Fibroblast of lung (primary cell): ENCODE results near the gene ACTC1. TPM values are rescaled to one million over a fixed set of nuclear protein-coding genes. Genes with fewer than 3 reads are reported as not detected.

Experiments used
- DNase-seq, 2 donors: peaks; one replicate each; pipeline versions ENCODE4 v3.0.0 to v3.0.0-alpha.2; 2010; ENCODE audit warnings: low read depth in 2 of 2
- H2AFZ ChIP-seq: 2 replicates; pipeline ENCODE4 v1.5.1; 2012; ENCODE audit warnings: low read length, control low read depth, inconsistent platforms
- H3K27ac ChIP-seq: 2 replicates; pipeline ENCODE4 v1.5.1; 2011; ENCODE audit warnings: low read length, control low read depth; ENCODE audit not compliant: insufficient read depth
- H3K27me3 ChIP-seq: 2 replicates; pipeline ENCODE4 v1.5.1; 2011; ENCODE audit warnings: mild to moderate bottlenecking, low read length; ENCODE audit not compliant: control insufficient read depth, insufficient read depth
- H3K36me3 ChIP-seq: 2 replicates; pipeline ENCODE4 v1.5.1; 2011; ENCODE audit warnings: low read length; ENCODE audit not compliant: control insufficient read depth, insufficient read depth
- H3K4me1 ChIP-seq: 2 replicates; pipeline ENCODE4 v1.5.1; 2011; ENCODE audit warnings: low read length; ENCODE audit not compliant: control insufficient read depth, insufficient read depth; ENCODE audit errors: extremely low read depth
- H3K4me2 ChIP-seq: 2 replicates; pipeline ENCODE4 v1.5.1; 2011; ENCODE audit warnings: low read length, control low read depth; ENCODE audit not compliant: insufficient read depth; ENCODE audit errors: extremely low read depth
- H3K4me3 ChIP-seq, 4 experiments: fragments of 200-600 bp in 1 of 4; sonication (generic) in 1 of 4; replicated peaks in 1 of 4; 2 replicates each; pipeline ENCODE4 v1.5.1; 2011 to 2016; ENCODE audit warnings: low read length in 4 of 4, low read depth in 3 of 4, mild to moderate bottlenecking in 3 of 4, control low read depth in 2 of 4, inconsistent platforms in 1 of 4, mixed read lengths in 1 of 4; ENCODE audit not compliant: insufficient read depth in 1 of 4; ENCODE audit errors: control extremely low read depth in 1 of 4
- H3K79me2 ChIP-seq: 2 replicates; pipeline ENCODE4 v1.5.1; 2012; ENCODE audit warnings: mild to moderate bottlenecking, low read length, inconsistent platforms; ENCODE audit not compliant: control insufficient read depth, insufficient read depth
- H3K9ac ChIP-seq: 2 replicates; pipeline ENCODE4 v1.5.1; 2011; ENCODE audit warnings: mild to moderate bottlenecking, low read length, control low read depth; ENCODE audit not compliant: insufficient read depth
- H3K9me3 ChIP-seq: 2 replicates; pipeline ENCODE4 v1.5.1; 2012; ENCODE audit warnings: low read depth, low read length; ENCODE audit not compliant: control insufficient read depth, insufficient read depth
- H4K20me1 ChIP-seq: 2 replicates; pipeline ENCODE4 v1.5.1; 2011; ENCODE audit warnings: low read length; ENCODE audit not compliant: control insufficient read depth, insufficient read depth; ENCODE audit errors: extremely low read depth
- EZH2 ChIP-seq: IDR thresholded peaks from 2 replicates; pipeline ENCODE4 v1.5.1; 2012; ENCODE audit warnings: low read length, control low read depth, mild to moderate bottlenecking; ENCODE audit errors: missing control alignments
- polyA minus RNA-seq: library from RNA; depleted of rRNA, polyadenylated mRNA; stranded (reverse); fragments of >200 nt; gene quantifications from 2 replicates; pipeline ENCODE4 v1.2.3, GENCODE V29; 2011; ENCODE audit warnings: low replicate concordance
- polyA plus RNA-seq, 2 donors: library from polyadenylated mRNA; depleted of rRNA in 1 of 2; stranded (reverse) in 1 of 2; unstranded in 1 of 2; fragments of >200 nt; gene quantifications; 2 replicates each; pipeline ENCODE4 v1.2.1, GENCODE V29; 2011 to 2012; ENCODE audit warnings: missing spikeins in 1 of 2
- total RNA-seq: library from RNA; depleted of rRNA; stranded (reverse); fragments of >200 nt; gene quantifications from 2 replicates; pipeline ENCODE4 v1.2.1, GENCODE V29; 2014
- TF ChIP-seq, protein P1 (sequence below), 2 donors: IDR thresholded peaks in 1 of 2; conservative IDR thresholded peaks in 1 of 2; 1 replicate in 1 of 2; 2 replicates in 1 of 2; pipeline ENCODE4 v1.5.1; 2011 to 2012; ENCODE audit warnings: low read length in 2 of 2, control low read depth in 1 of 2, inconsistent platforms in 1 of 2, low read depth in 1 of 2, mild to moderate bottlenecking in 1 of 2

Gene ACTC1
- total RNA-seq (0.33 TPM in 1 of 2 replicates, not detected in the other), polyA plus RNA-seq (0.36 and 0.68 TPM in 2 replicates), polyA minus RNA-seq (not detected in 2 replicates)
- polyA plus RNA-seq (2012) = 0.09 TPM in 1 of 2 replicates, not detected in the other

DNA sequence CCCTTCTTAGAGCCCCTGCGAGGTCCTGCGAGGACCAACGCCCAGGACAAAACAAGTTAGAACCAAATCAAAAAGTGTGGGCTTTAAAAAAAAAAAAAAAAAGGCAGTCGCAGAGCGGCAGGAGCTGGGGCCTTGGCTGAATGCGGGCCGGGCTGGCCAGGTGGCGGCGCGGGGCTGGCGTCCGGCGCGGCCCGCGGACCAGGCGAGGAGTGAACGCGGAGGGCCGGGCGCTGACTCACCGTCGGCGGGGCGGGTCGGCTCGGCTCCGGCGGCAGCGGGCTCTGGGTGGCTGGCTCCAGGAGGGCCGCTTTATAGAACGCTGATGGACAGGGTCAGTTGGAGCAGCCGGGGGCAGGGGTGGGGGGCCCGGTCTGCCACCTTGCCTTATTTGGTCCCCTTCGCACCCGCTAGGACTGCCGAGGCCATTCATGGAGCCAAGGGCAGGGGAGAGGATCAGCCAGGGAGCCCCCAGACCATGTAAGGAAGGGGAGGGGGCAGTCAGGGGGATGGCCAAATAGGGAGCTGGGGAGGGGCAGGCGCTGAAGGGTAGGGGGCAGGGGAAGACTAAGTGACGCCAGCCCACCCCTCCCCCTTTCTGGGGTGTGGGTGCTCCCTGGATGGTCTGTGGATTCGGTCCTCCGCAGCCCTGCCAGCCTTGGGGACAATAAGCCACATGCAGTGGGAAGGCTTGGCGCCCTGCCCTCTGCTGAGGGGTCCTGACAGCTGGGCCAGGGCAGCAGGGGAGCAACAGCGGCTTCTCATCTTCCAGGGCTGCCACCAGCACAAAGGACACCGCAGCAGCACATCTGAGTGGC is at the start of gene ACTC1:
Gene ACTC1 (minus strand): TSS at position 283 of the 815 bp plus-strand sequence. CDS start 741 bp downstream, outside the sequence.
- no peak within 1 kb of the TSS for H3K9ac ChIP-seq
- peaks cover 26% of the 10 kb centered on the region for H3K27me3 ChIP-seq
- H3K4me2 ChIP-seq = peak within 1 kb of the TSS; percentile 62
- H3K4me3 ChIP-seq = peak within 1 kb of the TSS in 1 of 4 experiments; percentile 39
- peak; percentile 39 to 67 for DNase-seq
- no peaks in the 10 kb centered on the region for H4K20me1 ChIP-seq
- H2AFZ ChIP-seq = no peak within 1 kb of the TSS
- H3K36me3 ChIP-seq = no peaks in the 10 kb centered on the region
- no peaks in the 10 kb centered on the region for H3K4me1 ChIP-seq
- no peaks in the 10 kb centered on the region for H3K9me3 ChIP-seq
- no peaks in the 10 kb centered on the region for H3K79me2 ChIP-seq
- no peak within 1 kb of the TSS for H3K27ac ChIP-seq
- TF ChIP-seq, protein P1, sequence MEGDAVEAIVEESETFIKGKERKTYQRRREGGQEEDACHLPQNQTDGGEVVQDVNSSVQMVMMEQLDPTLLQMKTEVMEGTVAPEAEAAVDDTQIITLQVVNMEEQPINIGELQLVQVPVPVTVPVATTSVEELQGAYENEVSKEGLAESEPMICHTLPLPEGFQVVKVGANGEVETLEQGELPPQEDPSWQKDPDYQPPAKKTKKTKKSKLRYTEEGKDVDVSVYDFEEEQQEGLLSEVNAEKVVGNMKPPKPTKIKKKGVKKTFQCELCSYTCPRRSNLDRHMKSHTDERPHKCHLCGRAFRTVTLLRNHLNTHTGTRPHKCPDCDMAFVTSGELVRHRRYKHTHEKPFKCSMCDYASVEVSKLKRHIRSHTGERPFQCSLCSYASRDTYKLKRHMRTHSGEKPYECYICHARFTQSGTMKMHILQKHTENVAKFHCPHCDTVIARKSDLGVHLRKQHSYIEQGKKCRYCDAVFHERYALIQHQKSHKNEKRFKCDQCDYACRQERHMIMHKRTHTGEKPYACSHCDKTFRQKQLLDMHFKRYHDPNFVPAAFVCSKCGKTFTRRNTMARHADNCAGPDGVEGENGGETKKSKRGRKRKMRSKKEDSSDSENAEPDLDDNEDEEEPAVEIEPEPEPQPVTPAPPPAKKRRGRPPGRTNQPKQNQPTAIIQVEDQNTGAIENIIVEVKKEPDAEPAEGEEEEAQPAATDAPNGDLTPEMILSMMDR (conservative IDR thresholded peaks at IDR 0.05 in 1 of 2, IDR thresholded peaks at IDR 0.05 in 1 of 2; ENCODE audit: low read depth in 1 of 2, low read length in 2 of 2) = no peak
- TF ChIP-seq EZH2 = no peak

DNA sequence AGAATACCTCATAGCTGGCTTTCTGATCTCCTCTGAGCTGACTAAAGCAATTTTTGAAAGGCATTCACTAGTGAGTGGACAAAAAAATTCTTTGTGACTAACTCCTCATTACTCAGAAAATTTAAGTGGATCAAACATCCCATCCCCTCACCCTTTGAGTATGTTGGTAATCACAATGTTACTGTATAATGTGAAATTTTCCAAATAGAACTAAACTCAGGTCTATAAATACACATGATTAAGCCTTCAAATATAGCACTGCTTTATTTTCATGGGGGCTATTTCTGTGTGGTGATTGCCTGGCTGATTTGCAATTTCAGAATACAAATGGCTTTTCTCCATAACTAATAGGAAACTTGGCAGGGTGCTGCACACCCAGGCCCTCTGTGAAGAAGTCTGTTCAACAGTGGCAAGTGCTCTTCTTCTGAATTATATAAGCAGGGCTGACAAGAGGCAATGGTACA is 45.9 kb upstream of the ACTC1 start:
- TF ChIP-seq, protein P1 (conservative IDR thresholded peaks at IDR 0.05 in 1 of 2, IDR thresholded peaks at IDR 0.05 in 1 of 2; ENCODE audit: low read depth in 1 of 2, low read length in 2 of 2) = no peak
- no peak for TF ChIP-seq EZH2
- DNase-seq = peak in 1 of 2 donors; percentile 73
- no peak overlapping the region for H3K27ac ChIP-seq
- no peaks in the 10 kb centered on the region for H4K20me1 ChIP-seq
- no peak overlapping the region for H3K4me2 ChIP-seq
- H3K9ac ChIP-seq = no peak overlapping the region
- H3K9me3 ChIP-seq = no peaks in the 10 kb centered on the region
- H3K4me1 ChIP-seq = no peaks in the 10 kb centered on the region
- no peaks in the 10 kb centered on the region for H3K79me2 ChIP-seq
- no peak overlapping the region for H2AFZ ChIP-seq
- H3K4me3 ChIP-seq = no peak overlapping the region
- H3K36me3 ChIP-seq = no peaks in the 10 kb centered on the region
- no peaks in the 10 kb centered on the region for H3K27me3 ChIP-seq

DNA sequence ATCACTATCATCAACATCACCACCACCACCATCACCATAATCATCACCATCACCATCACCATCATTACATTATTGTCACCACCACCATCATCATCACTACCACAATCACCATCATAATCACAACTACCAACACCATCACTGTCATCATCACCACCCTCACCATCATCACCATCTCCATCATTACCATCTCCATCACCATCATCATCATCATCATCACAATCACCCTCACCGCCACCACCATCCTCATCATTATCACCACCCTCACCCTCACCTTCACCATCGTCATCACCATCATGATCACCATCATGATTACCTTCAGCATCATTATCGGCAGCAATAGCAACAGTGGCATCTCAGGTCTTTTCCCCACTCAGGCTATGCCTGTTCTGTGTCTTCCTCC is 42.9 kb upstream of the ACTC1 start:
- Histone ChIP-seq H3K4me3 (no peak overlapping the region), H3K4me1 (no peaks in the 10 kb centered on the region), H3K27ac (no peak overlapping the region), H3K36me3 (no peaks in the 10 kb centered on the region), H3K9ac (no peak overlapping the region), H3K4me2 (no peak overlapping the region), H2AFZ (no peak overlapping the region), H3K27me3 (no peaks in the 10 kb centered on the region), H4K20me1 (no peaks in the 10 kb centered on the region), H3K9me3 (no peaks in the 10 kb centered on the region), H3K79me2 (no peaks in the 10 kb centered on the region)
- no peak for TF ChIP-seq EZH2
- TF ChIP-seq, protein P1 (conservative IDR thresholded peaks at IDR 0.05 in 1 of 2, IDR thresholded peaks at IDR 0.05 in 1 of 2; ENCODE audit: low read depth in 1 of 2, low read length in 2 of 2) = no peak
- no peak for DNase-seq
